ENCODE data around the gene CCHCR1.

CCHCR1 gene

DNA sequence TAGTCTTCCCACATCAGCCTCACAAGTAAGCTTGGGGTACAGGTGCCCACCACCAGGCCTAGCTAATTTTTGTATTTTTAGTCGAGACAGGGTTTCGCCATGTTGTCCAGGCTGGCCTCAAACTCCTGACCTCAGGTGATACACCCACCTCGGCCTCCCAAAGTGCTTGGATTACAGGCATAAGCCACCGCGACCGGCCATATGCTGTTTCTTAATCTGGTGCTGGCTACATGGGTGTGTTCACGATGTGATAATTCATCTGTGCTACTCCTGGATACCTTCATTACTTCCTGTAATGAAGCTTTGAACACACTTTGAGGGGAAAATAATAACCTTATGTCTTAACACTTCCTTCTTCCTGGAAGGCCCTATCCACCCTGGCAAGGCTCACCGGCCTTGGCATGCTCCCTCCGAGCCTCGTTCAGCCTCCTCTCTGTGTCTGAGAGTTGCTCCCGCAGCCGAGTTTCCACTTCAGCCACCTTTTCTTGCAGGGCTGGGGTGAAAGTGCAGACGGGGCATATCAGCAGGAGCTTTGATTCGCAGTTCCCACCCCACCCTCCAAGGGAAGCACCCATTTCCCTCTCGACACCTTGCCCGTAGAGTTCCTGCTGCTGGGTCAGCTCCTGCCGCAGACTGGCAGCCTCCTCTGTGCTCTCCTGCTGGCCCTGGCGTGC is 13.2 kb downstream of the CCHCR1 start:
- no peak overlapping the region for H3K4me3 ChIP-seq (ENCODE audit: low read depth, low read length)
- TF ChIP-seq CTCF (IDR thresholded peaks at IDR 0.05; ENCODE audit: borderline replicate concordance, insufficient read depth, low read depth, low read length), result no peak

- no peak for TF ChIP-seq CTCF (IDR thresholded peaks at IDR 0.05; ENCODE audit: borderline replicate concordance, insufficient read depth, low read depth, low read length)
- H3K4me3 ChIP-seq (ENCODE audit: low read depth, low read length), result no peak overlapping the region
These were observed 14.5 kb downstream of the CCHCR1 start for GRCh38 chr6:31143148-31143547.

- TF ChIP-seq CTCF (IDR thresholded peaks at IDR 0.05; ENCODE audit: borderline replicate concordance, insufficient read depth, low read depth, low read length), result no peak
- no peak overlapping the region for H3K4me3 ChIP-seq (ENCODE audit: low read depth, low read length)
These were observed 15.2 kb downstream of the CCHCR1 start for GRCh38 chr6:31142361-31142761.

DNA sequence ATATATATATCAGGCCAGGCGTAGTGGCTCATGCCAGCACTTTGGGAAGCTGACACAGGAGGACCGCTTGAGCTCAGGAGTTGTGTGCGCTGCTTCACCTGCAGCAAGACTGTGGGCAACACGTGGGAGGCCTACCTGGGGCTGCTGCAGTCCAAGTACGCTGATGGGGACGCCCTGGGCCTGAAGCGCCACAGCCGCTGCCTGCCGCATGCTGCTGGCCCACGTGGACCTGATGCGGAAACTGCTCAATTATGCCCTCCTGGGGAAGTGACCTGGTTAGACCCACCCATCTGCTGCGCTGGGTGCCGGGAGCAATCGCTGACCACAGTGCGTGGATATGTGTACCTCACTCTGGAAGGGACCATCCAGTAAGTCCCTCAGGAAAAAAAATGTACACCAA is 17.0 kb downstream of the CCHCR1 start:
- no peak for TF ChIP-seq CTCF (IDR thresholded peaks at IDR 0.05; ENCODE audit: borderline replicate concordance, insufficient read depth, low read depth, low read length)

DNA sequence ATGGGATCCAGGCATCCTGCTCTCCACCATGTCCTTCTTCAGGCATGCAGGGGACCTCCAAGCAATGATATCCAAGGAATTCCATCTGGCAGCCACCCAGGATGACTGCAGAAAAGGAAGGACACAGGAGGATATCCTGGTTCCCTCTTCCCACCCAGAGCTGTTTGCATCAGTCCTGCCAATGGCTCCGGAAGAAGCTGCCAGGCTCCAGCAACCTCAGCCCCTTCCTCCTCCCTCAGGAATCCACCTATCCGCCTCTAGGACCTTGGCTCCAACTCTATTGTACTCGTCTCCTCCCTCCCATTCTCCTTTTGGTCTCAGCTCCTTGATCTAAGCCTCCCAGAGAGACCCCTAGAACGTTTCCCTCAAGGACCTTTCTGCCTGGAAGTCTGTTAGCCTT is 18.0 kb downstream of the CCHCR1 start:
- H3K4me3 ChIP-seq (ENCODE audit: low read depth, low read length), result no peak overlapping the region
- no peak for TF ChIP-seq CTCF (IDR thresholded peaks at IDR 0.05; ENCODE audit: borderline replicate concordance, insufficient read depth, low read depth, low read length)

More for the DNA sequence above, 17.0 kb downstream of the CCHCR1 start:
- H3K4me3 ChIP-seq (ENCODE audit: low read depth, low read length), result no peak overlapping the region

DNA sequence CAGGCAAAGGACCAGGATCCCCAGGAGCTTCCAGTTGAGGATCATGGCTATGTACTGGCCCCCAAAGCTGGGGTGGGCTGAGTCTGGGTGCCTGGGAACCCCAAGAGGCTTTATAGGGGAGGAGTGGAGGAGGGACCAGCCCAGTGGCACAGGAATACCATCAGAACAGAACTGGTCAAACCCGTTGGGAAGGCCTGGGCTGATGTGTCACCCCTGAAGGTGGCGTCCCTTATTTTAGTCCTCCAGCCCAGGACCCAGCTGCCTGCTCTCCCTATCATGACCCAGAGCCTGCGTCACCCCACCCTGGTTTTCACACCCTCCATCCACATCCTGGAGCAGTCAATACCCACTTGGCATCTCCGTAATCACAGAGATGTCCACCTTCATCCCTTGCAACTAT is 18.6 kb downstream of the CCHCR1 start, which contains the start of gene PSORS1C2:
PSORS1C2 (minus strand) TSS at position 85 of the 400 bp plus-strand sequence; CDS start at position 45, 40 bp downstream.
- H3K4me3 ChIP-seq (ENCODE audit: low read depth, low read length), result no peak within 1 kb of the TSS
- no peak for TF ChIP-seq CTCF (IDR thresholded peaks at IDR 0.05; ENCODE audit: borderline replicate concordance, insufficient read depth, low read depth, low read length)

- TF ChIP-seq CTCF (IDR thresholded peaks at IDR 0.05; ENCODE audit: borderline replicate concordance, insufficient read depth, low read depth, low read length), result no peak
- H3K4me3 ChIP-seq (ENCODE audit: low read depth, low read length), result no peak overlapping the region
These were observed 21.9 kb downstream of the CCHCR1 start for GRCh38 chr6:31135710-31136109.
